ENCODE measurements around the gene DCAF7.

Gene DCAF7

DNA sequence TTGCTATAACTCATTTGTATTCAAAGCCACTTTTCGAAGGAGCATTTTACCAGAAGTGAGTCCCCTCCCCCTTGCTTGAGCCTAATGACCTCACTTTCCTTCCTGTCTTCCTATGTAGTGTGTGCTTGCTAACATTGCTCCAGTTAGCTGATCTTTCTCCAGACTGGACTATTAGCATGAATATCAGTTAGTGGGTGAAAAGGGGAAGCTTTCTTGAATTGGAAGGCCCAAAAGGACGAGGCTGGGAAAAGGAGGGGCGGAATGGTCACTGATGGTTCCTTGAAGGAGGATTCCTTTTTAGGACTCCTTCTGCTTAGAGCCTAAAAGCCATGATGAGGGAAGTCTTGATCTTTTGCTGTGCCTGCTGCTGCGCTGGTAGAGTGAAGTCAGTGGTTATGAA lies 83.9 kb downstream of the DCAF7 start:
- DNase-seq, result no peak

DNA sequence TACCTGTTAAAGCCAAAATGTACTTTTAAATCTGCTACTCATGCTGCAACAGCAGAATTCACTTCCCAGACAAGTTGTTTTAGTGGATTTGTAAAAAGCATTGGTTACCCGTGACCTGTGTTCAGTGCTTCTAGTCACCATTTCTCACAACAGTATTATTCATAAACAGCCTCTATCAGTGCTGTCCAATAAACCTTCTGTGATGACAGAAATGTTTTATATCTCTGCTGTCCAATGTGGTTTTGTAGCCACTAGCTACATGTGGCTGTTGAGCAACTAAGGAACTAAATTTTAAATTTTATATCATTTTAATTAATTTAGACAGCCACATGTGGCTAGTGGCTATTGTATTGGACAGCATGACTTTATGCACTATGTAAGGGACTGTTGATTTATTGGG lies 84.5 kb downstream of the DCAF7 start:
- DNase-seq, result no peak

DNA sequence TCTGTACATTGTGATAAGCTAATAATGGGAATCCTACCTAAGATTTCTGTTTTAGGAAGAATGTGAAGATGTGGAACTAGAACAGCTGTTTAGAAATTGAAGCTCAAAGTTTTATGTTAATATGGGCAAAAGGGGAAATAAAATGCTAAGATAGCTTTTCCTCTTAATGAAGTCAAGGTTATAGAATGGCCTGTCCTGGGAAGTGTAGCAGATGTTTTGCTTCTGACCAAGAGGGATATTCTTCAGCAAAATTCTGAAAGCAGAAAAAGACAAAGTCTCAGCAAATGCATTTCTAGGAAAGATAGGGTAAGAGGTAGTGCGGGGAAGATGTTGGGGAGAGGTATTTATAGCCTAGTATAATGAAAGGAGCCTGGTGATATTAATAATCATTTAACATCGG lies 85.0 kb downstream of the DCAF7 start:
- DNase-seq, result no peak

DNA sequence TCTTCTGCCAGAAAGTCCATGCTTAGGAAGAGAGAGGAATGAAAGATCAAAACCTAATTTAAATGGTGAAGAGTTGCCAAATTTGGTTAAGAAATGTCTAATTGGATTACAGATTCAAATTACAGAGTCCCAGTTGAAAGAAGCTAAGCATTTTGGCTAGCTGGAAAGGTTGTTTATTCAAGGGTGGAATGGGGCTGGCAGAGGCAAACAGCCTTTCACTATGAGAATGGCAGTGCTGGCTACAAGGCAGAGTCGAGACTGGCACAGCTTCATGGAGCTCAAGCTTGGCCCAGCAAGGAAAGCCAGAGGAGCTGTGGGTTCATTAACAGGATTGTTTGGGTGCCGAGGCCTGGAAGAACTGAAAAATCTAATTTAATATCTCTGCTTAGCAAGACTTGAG lies 85.5 kb downstream of the DCAF7 start:
- DNase-seq, result no peak

DNA sequence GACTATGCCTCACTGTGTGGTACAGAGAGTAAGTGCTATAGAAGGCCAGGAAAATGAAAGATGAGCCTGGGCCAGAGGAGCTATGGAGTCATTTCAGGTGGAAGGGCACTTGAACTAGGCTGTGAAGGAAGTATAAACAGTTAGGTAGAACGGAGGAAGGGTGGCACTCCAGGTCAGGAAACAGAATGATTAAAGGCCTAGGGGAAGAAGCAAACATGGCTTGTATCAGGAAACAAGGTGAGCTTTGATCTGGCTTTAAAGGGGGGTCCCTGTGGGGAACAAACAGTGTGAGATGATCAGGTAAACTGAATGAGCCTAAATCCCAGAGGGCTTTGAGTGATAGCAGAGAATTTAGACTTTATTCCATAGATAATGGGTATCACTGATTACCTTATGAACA lies 88.8 kb downstream of the DCAF7 start:
- DNase-seq, result no peak

DNA sequence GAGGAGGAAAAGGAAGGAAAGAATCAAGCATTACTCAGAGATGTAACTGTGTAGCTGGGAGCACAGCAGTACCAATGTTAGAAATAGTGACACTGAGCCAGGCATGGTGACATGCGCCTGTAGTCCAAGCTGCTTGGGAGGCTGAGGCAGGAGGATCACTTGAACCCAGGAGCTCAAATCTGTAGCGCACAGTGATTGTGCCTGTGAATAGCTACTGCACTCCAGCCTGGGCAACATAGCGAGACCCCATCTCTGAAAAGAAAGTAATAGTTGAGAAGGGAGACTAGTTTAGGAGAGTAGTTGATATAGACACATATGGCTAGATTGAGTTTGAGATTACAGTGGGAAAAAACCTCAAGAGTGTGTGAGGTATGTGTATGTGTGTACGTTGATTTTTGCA lies 89.8 kb downstream of the DCAF7 start:
- no peak for DNase-seq

DNA sequence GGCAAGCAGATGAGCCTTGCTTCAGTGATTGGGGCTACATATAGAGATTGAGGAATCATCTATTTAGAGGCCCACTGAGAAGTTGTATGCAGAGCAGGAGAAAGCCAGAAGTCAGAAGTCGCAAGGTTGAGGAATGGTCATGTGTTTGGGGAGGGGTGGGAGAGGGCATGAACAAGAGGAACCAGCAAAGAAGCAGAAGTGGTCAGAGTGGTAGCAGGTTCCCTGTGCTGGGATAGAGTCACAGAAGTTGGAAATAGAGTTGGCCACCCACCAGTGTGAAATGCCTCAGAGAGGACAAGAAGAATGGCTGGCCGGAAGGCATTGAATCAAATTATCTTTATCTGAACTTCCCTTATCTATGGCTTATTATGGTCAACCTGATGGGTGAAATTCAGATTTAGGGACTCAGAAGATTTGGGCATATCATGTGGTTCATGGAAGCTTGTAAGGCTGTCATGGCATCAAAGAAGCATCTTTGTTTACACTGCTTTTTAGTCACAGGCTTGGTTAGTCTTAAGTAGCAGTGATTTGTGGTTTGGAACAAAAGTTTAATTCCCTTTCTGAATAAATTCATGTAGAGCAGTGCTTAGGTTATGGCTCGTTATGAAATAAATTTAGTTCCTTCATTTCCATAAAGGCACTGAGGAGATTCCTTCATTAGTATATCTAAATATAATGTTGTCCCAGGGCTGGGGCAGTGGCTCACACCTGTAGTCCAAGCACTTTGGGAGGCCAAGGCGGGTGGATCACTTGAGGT lies 91.6 kb downstream of the DCAF7 start:
- no peak for DNase-seq

All from NCI-H2171 (cell line).